Ammon's horn (tissue), 1 donor: ENCODE results near the gene SYNDIG1L.
"Not testable (repeated sequence)": the region's sequence is repeated elsewhere in the genome, so short reads cannot be mapped to it uniquely, and the experiment has no call there.

ENCODE experiments used
- DNase-seq: peaks from one replicate; pipeline ENCODE4 v3.0.0-alpha.2; 2016; ENCODE audit warnings: low spot score

SYNDIG1L gene

GRCh38 chr14:74426202-74426582 lies at the start of gene SYNDIG1L:
Gene SYNDIG1L, minus strand, starts transcription at chr14:74426210. Its CDS starts 16,466 bp downstream, at chr14:74409744.
- no peak for DNase-seq

- no peak for DNase-seq
Measured at GRCh38 chr14:74475678-74476077, 49.7 kb upstream of the SYNDIG1L start.

GRCh38 chr14:74474376-74474775 lies 48.4 kb upstream of the SYNDIG1L start:
- DNase-seq, result no peak

- no peak for DNase-seq
Measured at GRCh38 chr14:74472601-74473000, 46.6 kb upstream of the SYNDIG1L start.

- peak; percentile 15 for DNase-seq
Measured at GRCh38 chr14:74469548-74470518, 43.8 kb upstream of the SYNDIG1L start.

- no peak for DNase-seq
Measured at GRCh38 chr14:74468513-74468912, 42.5 kb upstream of the SYNDIG1L start.

GRCh38 chr14:74465335-74465734 lies 39.3 kb upstream of the SYNDIG1L start:
- no peak for DNase-seq

- DNase-seq, result no peak
Measured at GRCh38 chr14:74464785-74465184, 38.8 kb upstream of the SYNDIG1L start.

GRCh38 chr14:74463697-74464096 lies 37.7 kb upstream of the SYNDIG1L start:
- no peak for DNase-seq

- DNase-seq, result no peak
Measured at GRCh38 chr14:74462993-74463392, 37.0 kb upstream of the SYNDIG1L start.

- DNase-seq, result no peak
Measured at GRCh38 chr14:74459976-74460375, 34.0 kb upstream of the SYNDIG1L start.

GRCh38 chr14:74459289-74459946 lies 33.4 kb upstream of the SYNDIG1L start:
- no peak for DNase-seq

GRCh38 chr14:74457565-74457895 lies 31.5 kb upstream of the SYNDIG1L start:
- DNase-seq, result no peak

GRCh38 chr14:74456684-74457564 lies 30.9 kb upstream of the SYNDIG1L start:
- DNase-seq, result no peak

- DNase-seq, result not testable (repeated sequence)
Measured at GRCh38 chr14:74454397-74454796, 28.4 kb upstream of the SYNDIG1L start.

- DNase-seq, result no peak
Measured at GRCh38 chr14:74444866-74445265, 18.9 kb upstream of the SYNDIG1L start.

GRCh38 chr14:74442757-74443156 lies 16.7 kb upstream of the SYNDIG1L start:
- DNase-seq, result no peak

- DNase-seq, result no peak
Measured at GRCh38 chr14:74441113-74441512, 15.1 kb upstream of the SYNDIG1L start.

GRCh38 chr14:74438351-74438915 lies 12.4 kb upstream of the SYNDIG1L start:
- no peak for DNase-seq

- no peak for DNase-seq
Measured at GRCh38 chr14:74437496-74438053, 11.6 kb upstream of the SYNDIG1L start.

GRCh38 chr14:74434294-74434693 lies 8.3 kb upstream of the SYNDIG1L start:
- no peak for DNase-seq

GRCh38 chr14:74429991-74430390 lies 4.0 kb upstream of the SYNDIG1L start:
- DNase-seq, result no peak
